GM23338 (cell line): Measurements from ENCODE around the gene GDF7. TPM values are rescaled to one million over a fixed set of nuclear protein-coding genes. Genes with fewer than 3 reads are reported as not detected.

Experiments used
- JUNB ChIP-seq: IDR thresholded peaks from one replicate; pipeline ENCODE4 v1.6.1; 2016; ENCODE audit warnings: antibody characterized with exemption; ENCODE audit not compliant: unreplicated experiment
- NANOG ChIP-seq: IDR thresholded peaks from 2 replicates; pipeline ENCODE4 v1.6.1; 2016; ENCODE audit warnings: antibody characterized with exemption, borderline replicate concordance
- polyA plus RNA-seq: library from polyadenylated mRNA; unstranded; fragments of >200 nt; fragmentation: Nextera tagmentation; extraction: Ambion mirVana; gene quantifications from 2 replicates; pipeline ENCODE4 v1.2.1, GENCODE V29; 2016
- total RNA-seq: library from RNA; depleted of rRNA; stranded (reverse); fragments of >200 nt; shearing (Covaris generic); gene quantifications from 2 replicates; pipeline ENCODE4 v1.2.3, GENCODE V29; 2014
- TF ChIP-seq, protein P1 (sequence below): fragments of 250-450 bp; sonication (Bioruptor Pico); IDR thresholded peaks from 2 replicates; pipeline ENCODE4 v1.5.0; 2020; ENCODE audit warnings: mild to moderate bottlenecking, moderate library complexity
- TF ChIP-seq, protein P2 (sequence below): IDR thresholded peaks from one replicate; pipeline ENCODE4 v1.6.1; 2018; ENCODE audit warnings: antibody characterized with exemption; ENCODE audit not compliant: unreplicated experiment

GDF7 gene
- total and polyA plus RNA-seq, 2 experiments from 2014 or later = 0.19 to 0.52 TPM

DNA sequence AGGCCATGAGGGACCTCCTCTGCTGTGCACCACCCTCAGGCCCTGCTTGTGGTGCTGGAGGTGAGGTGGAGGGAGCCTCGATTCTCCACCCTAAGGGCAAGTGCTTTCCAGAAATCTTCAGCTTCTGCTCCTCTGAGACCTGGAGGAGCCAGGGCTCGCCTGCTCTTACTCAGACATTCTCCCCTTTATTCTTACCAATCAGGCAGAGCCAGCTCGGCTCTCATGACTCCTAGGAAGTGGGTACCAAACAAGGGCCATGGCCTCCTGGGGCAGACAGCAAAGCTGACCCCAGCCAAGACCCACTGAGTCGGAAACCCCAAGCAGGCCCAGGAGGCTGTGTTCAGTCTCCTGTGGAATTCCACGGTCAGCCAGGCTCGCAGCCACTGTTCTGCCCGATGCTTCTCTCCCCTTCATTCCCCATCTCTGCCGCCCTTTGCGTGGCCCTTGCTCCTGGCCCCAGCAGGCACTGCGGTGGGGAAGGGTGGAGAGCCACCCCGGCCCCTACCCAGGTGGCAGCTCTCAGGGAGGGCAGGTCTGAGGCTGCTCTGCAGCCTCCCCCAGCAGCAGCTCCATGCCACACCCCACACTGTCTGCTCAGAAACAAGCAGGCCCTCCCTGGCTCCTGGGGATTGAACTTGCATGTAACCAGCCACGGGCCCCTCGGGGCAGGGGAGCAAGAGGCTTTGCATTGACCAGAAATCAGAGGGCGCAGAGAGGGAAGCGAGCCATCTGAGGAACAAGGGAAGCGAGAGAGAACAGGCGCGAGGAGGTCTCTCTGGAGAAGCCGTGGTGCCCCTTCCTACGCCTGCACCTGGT, 40.0 kb upstream of the GDF7 start (continued):
- TF ChIP-seq, protein P1, sequence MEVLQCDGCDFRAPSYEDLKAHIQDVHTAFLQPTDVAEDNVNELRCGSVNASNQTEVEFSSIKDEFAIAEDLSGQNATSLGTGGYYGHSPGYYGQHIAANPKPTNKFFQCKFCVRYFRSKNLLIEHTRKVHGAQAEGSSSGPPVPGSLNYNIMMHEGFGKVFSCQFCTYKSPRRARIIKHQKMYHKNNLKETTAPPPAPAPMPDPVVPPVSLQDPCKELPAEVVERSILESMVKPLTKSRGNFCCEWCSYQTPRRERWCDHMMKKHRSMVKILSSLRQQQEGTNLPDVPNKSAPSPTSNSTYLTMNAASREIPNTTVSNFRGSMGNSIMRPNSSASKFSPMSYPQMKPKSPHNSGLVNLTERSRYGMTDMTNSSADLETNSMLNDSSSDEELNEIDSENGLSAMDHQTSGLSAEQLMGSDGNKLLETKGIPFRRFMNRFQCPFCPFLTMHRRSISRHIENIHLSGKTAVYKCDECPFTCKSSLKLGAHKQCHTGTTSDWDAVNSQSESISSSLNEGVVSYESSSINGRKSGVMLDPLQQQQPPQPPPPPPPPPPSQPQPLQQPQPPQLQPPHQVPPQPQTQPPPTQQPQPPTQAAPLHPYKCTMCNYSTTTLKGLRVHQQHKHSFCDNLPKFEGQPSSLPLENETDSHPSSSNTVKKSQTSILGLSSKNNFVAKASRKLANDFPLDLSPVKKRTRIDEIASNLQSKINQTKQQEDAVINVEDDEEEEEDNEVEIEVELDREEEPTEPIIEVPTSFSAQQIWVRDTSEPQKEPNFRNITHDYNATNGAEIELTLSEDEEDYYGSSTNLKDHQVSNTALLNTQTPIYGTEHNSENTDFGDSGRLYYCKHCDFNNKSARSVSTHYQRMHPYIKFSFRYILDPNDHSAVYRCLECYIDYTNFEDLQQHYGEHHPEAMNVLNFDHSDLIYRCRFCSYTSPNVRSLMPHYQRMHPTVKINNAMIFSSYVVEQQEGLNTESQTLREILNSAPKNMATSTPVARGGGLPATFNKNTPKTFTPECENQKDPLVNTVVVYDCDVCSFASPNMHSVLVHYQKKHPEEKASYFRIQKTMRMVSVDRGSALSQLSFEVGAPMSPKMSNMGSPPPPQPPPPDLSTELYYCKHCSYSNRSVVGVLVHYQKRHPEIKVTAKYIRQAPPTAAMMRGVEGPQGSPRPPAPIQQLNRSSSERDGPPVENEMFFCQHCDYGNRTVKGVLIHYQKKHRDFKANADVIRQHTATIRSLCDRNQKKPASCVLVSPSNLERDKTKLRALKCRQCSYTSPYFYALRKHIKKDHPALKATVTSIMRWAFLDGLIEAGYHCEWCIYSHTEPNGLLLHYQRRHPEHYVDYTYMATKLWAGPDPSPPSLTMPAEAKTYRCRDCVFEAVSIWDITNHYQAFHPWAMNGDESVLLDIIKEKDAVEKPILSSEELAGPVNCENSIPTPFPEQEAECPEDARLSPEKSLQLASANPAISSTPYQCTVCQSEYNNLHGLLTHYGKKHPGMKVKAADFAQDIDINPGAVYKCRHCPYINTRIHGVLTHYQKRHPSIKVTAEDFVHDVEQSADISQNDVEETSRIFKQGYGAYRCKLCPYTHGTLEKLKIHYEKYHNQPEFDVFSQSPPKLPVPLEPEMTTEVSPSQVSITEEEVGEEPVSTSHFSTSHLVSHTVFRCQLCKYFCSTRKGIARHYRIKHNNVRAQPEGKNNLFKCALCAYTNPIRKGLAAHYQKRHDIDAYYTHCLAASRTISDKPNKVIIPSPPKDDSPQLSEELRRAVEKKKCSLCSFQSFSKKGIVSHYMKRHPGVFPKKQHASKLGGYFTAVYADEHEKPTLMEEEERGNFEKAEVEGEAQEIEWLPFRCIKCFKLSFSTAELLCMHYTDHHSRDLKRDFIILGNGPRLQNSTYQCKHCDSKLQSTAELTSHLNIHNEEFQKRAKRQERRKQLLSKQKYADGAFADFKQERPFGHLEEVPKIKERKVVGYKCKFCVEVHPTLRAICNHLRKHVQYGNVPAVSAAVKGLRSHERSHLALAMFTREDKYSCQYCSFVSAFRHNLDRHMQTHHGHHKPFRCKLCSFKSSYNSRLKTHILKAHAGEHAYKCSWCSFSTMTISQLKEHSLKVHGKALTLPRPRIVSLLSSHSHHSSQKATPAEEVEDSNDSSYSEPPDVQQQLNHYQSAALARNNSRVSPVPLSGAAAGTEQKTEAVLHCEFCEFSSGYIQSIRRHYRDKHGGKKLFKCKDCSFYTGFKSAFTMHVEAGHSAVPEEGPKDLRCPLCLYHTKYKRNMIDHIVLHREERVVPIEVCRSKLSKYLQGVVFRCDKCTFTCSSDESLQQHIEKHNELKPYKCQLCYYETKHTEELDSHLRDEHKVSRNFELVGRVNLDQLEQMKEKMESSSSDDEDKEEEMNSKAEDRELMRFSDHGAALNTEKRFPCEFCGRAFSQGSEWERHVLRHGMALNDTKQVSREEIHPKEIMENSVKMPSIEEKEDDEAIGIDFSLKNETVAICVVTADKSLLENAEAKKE (CRISPR knock-in tag) = no peak
- TF ChIP-seq JUNB = no peak
- TF ChIP-seq, protein P2, sequence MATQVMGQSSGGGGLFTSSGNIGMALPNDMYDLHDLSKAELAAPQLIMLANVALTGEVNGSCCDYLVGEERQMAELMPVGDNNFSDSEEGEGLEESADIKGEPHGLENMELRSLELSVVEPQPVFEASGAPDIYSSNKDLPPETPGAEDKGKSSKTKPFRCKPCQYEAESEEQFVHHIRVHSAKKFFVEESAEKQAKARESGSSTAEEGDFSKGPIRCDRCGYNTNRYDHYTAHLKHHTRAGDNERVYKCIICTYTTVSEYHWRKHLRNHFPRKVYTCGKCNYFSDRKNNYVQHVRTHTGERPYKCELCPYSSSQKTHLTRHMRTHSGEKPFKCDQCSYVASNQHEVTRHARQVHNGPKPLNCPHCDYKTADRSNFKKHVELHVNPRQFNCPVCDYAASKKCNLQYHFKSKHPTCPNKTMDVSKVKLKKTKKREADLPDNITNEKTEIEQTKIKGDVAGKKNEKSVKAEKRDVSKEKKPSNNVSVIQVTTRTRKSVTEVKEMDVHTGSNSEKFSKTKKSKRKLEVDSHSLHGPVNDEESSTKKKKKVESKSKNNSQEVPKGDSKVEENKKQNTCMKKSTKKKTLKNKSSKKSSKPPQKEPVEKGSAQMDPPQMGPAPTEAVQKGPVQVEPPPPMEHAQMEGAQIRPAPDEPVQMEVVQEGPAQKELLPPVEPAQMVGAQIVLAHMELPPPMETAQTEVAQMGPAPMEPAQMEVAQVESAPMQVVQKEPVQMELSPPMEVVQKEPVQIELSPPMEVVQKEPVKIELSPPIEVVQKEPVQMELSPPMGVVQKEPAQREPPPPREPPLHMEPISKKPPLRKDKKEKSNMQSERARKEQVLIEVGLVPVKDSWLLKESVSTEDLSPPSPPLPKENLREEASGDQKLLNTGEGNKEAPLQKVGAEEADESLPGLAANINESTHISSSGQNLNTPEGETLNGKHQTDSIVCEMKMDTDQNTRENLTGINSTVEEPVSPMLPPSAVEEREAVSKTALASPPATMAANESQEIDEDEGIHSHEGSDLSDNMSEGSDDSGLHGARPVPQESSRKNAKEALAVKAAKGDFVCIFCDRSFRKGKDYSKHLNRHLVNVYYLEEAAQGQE = no peak
- TF ChIP-seq NANOG = no peak
